Mucosa of stomach (tissue), 1 donor: ENCODE results near the gene PTPRU.
"Not testable (repeated sequence)": the region's sequence is repeated elsewhere in the genome, so short reads cannot be mapped to it uniquely, and the experiment has no call there.

ENCODE experiments used
- H3K27me3 ChIP-seq: one replicate; pipeline ENCODE4 v1.7.0; 2013; ENCODE audit warnings: mild to moderate bottlenecking, low read length; ENCODE audit not compliant: control insufficient read depth, insufficient read depth
- H3K36me3 ChIP-seq: one replicate; pipeline ENCODE4 v1.7.0; 2013; ENCODE audit warnings: low read length; ENCODE audit not compliant: control insufficient read depth, insufficient read depth
- H3K4me1 ChIP-seq: one replicate; pipeline ENCODE4 v1.7.0; 2013; ENCODE audit warnings: mild to moderate bottlenecking, low read length; ENCODE audit not compliant: control insufficient read depth, insufficient read depth
- H3K4me3 ChIP-seq: one replicate; pipeline ENCODE4 v1.7.0; 2013; ENCODE audit warnings: low read length
- H3K9ac ChIP-seq: one replicate; pipeline ENCODE4 v1.7.0; 2013; ENCODE audit warnings: mild to moderate bottlenecking, low read length, moderate library complexity
- H3K9me3 ChIP-seq: one replicate; pipeline ENCODE4 v1.7.0; 2013; ENCODE audit warnings: mild to moderate bottlenecking, low read length, moderate library complexity; ENCODE audit not compliant: control insufficient read depth
- donor health status: Pancreatic carcinoma.

Gene PTPRU

DNA sequence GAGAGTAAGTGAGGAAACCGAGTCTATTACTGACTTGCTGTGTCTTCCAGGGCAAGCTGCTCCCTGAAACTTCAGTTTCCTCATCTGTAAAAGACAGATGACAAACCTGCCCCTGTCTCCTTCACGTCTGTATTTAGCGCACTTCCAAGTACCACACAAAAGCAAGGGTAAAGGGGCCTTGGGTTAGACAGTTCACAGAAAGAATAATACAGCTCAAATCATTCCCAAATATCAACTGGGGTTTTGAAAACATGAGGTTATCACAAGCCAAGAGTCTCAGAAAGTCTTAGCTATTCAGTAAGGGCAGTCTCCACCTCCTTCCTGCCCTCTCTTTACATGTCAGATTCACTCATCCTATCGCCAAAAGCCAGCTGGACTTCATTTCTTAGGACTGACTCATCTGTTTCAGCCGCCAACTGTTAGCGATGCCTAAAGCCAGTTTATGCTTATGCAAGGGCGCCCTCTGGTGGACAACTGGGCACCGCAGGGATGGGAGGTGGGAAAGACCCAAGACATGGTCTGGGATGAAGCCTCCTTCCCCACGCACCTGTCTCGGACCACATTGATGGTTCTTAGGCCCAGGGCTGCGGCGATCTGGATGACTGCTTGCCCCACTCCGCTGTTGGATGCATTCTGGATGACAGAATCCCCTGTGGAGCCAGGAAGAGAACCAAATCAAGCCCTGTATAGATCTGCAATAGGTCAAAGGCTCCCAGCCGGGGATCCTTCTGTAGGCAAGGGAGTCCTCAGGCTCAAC, 33.6 kb upstream of the PTPRU start:
- Histone ChIP-seq H3K36me3 (peaks cover 3% of the 10 kb centered on the region), H3K4me1 (peaks cover 9% of the 10 kb centered on the region), H3K4me3 (no peak overlapping the region), H3K27me3 (no peaks in the 10 kb centered on the region), H3K9ac (no peak overlapping the region), H3K9me3 (no peaks in the 10 kb centered on the region)

DNA sequence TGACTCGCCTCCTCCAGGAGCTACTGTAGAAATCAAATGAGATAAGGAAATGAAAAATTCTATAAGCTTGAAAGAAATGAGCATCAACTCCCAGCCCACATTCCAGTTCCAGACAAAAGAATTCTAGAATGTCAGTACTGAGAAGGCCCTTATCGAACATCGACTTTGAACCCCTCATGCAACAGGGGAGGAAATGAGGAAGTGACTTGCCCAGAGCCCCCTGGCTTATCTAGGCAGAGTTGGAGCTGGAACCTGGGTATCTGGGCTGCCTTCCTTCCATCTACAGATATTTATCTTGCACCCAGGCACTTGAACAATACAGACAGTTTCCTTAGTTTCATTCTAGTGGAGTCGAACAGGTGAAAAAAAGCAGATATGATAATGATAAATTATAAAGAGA, 27.9 kb upstream of the PTPRU start:
- Histone ChIP-seq H3K4me1 (no peaks in the 10 kb centered on the region), H3K4me3 (no peak overlapping the region), H3K9me3 (no peaks in the 10 kb centered on the region), H3K9ac (no peak overlapping the region), H3K36me3 (no peaks in the 10 kb centered on the region), H3K27me3 (no peaks in the 10 kb centered on the region)

DNA sequence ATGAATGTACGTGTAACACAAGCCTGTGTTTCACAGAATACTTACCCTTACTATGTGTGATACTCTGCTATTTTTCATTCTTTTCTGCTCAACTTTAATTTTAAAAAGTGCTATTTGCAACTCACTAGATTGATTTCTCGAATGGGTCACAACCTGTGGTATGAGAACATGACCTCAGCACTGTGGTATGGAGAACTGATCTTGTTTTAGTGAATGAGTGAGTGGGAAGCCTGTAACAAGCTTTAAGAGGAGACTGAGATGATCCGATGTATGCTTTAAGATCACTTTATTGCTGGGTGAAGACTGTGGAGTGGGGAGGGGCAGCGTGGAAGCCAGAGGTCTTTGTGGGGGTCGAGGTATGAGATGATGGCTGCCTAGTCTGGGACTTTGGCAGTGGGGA, 27.1 kb upstream of the PTPRU start:
- Histone ChIP-seq H3K4me1 (no peaks in the 10 kb centered on the region), H3K9ac (no peak overlapping the region), H3K36me3 (no peaks in the 10 kb centered on the region), H3K9me3 (no peaks in the 10 kb centered on the region), H3K27me3 (no peaks in the 10 kb centered on the region), H3K4me3 (no peak overlapping the region)

DNA sequence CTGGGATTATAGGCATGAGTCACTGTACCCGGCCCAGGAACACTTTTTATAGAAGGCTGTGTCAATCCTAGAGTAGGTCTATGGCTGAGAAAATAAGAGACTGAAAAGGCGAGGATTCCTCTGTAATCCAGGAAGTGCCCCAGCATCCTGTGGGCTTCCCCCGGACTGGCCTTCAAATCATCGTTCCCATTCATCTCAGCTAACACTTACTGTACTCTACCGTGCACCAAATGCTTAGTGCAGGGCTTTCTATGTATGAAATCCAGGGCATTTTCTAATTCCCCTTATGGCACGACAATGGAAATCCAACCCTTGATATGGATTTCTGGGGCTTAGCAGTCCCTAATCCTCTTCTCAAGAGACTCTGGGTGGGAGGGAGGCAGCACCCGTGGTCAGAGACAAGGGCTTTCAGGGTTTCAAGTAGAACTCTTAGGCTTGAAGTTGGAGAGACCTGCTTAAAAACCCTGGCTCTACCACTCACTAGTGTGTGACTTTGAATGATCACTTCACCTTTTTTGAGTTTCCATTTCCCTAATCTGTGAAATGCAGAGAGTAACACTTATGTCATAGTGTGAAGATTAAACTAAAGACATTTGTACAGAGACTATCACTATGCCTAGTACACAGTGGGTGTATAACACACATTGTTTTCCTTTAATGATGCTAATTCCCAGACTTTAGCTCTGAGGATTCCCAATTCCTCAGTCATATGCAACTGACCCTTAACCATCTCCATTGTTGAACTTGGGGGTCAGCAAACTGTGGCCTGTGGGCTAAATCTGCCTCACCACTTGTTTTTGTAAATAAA, 25.8 kb upstream of the PTPRU start:
- no peaks in the 10 kb centered on the region for H3K4me1 ChIP-seq
- H3K9ac ChIP-seq, result no peak overlapping the region
- H3K9me3 ChIP-seq, result no peaks in the 10 kb centered on the region
- H3K27me3 ChIP-seq, result no peaks in the 10 kb centered on the region
- H3K4me3 ChIP-seq, result no peak overlapping the region
- H3K36me3 ChIP-seq, result no peaks in the 10 kb centered on the region

DNA sequence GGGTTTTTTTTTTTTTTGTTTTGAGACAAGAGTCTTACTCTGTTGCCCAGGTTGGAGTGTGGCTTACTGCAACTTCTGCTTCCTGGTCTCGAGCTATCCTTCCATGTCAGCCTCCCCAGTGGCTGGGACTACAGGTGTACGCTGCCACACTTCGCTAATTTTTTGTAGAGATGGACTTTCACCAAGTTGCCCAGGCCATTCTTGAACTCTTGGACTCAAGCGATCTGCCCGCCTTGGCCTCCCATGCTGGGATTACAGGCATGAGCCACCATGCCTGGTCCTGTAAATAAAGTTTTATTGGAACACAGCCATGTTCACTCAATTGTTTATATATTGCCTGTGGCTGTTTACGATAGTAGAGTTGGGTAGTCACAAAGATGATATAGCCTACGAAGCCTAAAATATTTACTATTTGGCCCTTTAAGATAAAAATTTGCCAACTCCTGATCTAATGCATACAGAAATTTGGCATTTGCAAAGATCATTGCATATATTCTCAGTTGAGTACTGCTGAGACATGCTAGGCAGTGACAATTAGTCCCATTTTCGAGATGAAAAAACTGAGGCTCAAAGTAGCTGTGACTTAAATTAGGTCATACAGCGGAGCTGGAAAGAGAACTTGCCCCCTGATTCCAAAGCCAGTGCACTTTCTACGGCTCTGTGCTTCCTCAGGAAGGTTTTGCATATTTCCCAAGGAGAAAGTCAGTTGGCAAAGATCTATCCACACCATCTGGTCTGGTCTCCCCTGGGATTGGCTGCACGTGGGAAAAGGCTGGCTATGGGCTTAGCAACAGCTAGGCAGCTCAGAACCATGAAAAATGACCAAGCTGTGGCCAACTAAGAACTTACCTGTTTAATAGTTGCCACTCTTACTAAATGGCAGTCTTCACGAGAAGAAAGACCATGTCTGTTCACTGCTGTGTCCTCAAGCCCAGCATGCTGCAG, 25.0 kb upstream of the PTPRU start:
- Histone ChIP-seq H3K4me3 (no peak overlapping the region), H3K27me3 (no peaks in the 10 kb centered on the region), H3K4me1 (no peaks in the 10 kb centered on the region), H3K9me3 (no peaks in the 10 kb centered on the region), H3K9ac (no peak overlapping the region), H3K36me3 (no peaks in the 10 kb centered on the region)

DNA sequence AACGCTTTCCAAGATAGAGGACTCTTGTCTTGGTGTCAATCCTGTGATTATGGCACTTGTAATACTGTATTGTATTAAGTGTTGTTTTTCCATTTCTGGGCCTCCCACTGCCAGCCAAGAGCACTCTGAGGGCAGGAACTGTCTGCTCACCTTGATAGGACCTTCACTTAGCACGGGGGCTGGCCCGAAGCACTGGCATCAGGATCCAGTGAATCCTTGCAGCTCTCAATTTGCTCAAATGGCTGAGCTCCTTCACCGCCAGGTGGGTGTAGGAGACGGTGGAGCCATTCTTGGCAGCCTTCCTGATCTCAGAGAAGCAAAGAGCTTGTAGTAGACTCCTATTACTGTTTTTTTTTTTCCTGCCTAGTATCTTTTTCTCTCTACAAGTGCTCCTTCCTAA, 23.3 kb upstream of the PTPRU start:
- Histone ChIP-seq H3K9me3 (no peaks in the 10 kb centered on the region), H3K36me3 (no peaks in the 10 kb centered on the region), H3K27me3 (no peaks in the 10 kb centered on the region), H3K4me3 (no peak overlapping the region), H3K4me1 (no peaks in the 10 kb centered on the region), H3K9ac (no peak overlapping the region)

DNA sequence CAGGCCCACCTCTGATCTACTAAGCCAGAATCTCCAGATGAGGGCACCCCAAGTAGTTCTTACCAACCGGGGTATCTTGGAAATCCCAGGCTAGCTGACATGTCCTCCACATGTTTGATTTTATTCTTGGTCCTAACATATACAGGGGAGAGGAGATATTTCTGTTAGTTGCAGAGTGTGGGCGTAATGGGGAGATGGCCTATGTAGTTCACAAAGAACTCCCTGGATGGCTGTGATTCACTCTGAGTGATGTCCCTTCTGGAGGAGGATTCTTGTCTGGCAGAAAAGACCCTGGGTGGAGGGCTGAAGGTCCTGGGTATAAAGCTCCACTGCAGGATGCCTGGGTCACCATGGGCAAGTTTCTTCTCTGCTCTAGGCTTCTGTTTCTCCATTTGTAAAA, 18.7 kb upstream of the PTPRU start:
- no peaks in the 10 kb centered on the region for H3K27me3 ChIP-seq
- H3K4me3 ChIP-seq, result no peak overlapping the region
- no peaks in the 10 kb centered on the region for H3K4me1 ChIP-seq
- H3K9ac ChIP-seq, result no peak overlapping the region
- no peaks in the 10 kb centered on the region for H3K9me3 ChIP-seq
- no peaks in the 10 kb centered on the region for H3K36me3 ChIP-seq

DNA sequence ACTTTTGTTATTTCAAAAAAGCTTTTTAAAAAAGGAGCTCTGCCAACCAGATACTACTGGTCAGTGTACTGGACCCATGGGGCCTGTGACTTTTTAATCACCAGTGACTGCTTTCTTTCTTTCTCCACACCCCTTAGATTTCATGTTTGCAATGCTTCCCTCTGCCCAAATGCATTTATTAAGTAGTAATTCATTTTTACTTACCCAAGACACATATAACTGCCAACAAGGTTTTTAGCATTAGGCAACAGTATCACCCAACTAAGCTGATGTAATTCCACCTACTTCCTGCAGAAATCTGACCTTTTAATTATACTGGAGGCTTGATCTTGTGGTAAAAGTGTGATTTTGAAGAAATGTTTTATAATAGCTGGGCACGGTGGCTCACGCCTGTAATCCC, 18.1 kb upstream of the PTPRU start:
- no peaks in the 10 kb centered on the region for H3K9me3 ChIP-seq
- H3K4me3 ChIP-seq, result no peak overlapping the region
- no peak overlapping the region for H3K9ac ChIP-seq
- H3K4me1 ChIP-seq, result no peaks in the 10 kb centered on the region
- no peaks in the 10 kb centered on the region for H3K36me3 ChIP-seq
- no peaks in the 10 kb centered on the region for H3K27me3 ChIP-seq

DNA sequence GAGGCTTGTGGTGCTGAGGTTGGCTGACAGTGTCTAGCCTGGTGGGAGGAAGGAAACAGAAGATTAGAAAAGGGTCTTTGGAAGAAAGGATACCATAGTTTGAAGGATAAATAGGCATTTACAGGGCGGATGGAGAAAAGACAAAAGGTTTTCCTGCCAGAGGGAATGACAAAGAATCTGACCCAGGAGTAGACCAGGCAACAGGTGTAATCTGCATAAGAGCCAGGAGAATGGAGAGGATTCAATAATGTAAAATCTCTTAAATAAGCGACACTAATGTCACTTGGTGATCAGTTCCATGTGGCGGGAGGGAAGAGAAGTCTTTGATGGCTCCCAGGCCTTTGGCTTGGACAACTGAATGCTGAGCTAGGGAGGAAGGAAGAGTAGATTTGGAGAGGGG, 15.0 kb upstream of the PTPRU start:
- no peaks in the 10 kb centered on the region for H3K9me3 ChIP-seq
- H3K9ac ChIP-seq, result no peak overlapping the region
- no peaks in the 10 kb centered on the region for H3K27me3 ChIP-seq
- H3K4me3 ChIP-seq, result no peak overlapping the region
- H3K4me1 ChIP-seq, result no peaks in the 10 kb centered on the region
- H3K36me3 ChIP-seq, result no peaks in the 10 kb centered on the region

DNA sequence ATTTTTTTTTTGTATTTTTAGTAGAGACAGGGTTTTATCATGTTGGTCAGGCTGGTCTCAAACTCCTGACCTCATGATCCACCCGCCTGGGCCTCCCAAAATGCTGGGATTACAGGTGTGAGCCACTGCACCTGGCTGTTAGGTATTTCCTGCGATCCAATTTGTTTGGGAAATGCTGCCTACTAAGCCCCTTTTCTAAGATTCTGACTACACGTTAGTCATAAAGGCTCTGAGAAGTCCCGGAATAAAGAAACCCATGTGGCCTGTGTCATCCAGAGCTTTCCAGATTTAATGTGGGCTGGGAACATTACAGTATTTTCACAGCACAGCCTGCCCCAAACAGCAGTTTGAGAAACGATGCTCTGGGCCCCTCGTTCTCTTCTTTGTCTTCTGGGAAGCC, 14.1 kb upstream of the PTPRU start:
- H3K4me3 ChIP-seq, H3K4me1 ChIP-seq, H3K9me3 ChIP-seq, H3K27me3 ChIP-seq, H3K36me3 ChIP-seq, H3K9ac ChIP-seq: not testable (repeated sequence)

DNA sequence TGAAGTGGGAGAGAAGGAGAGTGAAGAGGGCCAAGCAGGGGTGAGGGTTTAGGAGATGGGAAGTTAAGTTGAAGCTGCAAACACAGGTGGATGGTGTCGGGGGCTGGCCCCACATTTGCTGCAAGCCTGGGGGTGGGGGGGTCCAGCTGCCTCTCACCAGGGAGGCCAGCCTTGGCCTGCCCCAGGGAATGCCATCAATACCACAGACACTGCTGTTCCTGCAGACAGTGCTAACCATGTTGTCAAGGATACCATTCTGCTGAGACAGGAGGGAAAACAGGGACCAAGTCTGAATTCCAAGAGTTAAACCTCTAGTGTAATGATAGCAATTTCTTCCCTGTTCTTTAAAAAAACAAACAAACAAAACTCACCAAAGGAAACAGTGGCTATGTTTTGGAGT, 13.6 kb upstream of the PTPRU start:
- Histone ChIP-seq H3K4me3 (no peak overlapping the region), H3K9me3 (no peaks in the 10 kb centered on the region), H3K4me1 (no peaks in the 10 kb centered on the region), H3K36me3 (no peaks in the 10 kb centered on the region), H3K9ac (no peak overlapping the region), H3K27me3 (no peaks in the 10 kb centered on the region)

DNA sequence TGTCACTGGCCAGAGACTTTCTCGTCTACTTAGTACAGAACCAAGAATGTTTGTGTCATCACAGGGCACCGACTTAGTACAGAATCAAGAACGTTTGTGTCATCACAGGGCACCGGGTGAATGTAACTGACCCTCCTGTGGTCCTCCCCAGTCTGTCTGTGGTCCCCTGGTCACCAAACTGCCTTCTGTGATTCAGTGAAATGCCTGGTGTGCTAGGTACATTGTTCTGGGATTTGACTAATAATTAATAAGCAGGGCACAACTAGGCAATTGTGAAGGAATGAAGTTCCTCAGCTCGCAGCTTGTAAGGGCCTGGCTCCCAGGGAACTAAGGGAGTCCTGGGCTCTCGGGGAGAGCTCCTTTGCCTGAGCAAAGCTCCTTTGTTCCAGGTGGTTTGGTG, 12.8 kb upstream of the PTPRU start:
- H3K36me3 ChIP-seq, result no peaks in the 10 kb centered on the region
- no peak overlapping the region for H3K4me3 ChIP-seq

More for the DNA sequence above, 12.8 kb upstream of the PTPRU start:
- no peaks in the 10 kb centered on the region for H3K27me3 ChIP-seq
- H3K9ac ChIP-seq, result no peak overlapping the region
- no peaks in the 10 kb centered on the region for H3K9me3 ChIP-seq
- no peaks in the 10 kb centered on the region for H3K4me1 ChIP-seq
